ENCODE results near the gene ESPL1.
"Not testable (repeated sequence)": the region's sequence is repeated elsewhere in the genome, so short reads cannot be mapped to it uniquely, and the experiment has no call there.

The ESPL1 gene

DNA sequence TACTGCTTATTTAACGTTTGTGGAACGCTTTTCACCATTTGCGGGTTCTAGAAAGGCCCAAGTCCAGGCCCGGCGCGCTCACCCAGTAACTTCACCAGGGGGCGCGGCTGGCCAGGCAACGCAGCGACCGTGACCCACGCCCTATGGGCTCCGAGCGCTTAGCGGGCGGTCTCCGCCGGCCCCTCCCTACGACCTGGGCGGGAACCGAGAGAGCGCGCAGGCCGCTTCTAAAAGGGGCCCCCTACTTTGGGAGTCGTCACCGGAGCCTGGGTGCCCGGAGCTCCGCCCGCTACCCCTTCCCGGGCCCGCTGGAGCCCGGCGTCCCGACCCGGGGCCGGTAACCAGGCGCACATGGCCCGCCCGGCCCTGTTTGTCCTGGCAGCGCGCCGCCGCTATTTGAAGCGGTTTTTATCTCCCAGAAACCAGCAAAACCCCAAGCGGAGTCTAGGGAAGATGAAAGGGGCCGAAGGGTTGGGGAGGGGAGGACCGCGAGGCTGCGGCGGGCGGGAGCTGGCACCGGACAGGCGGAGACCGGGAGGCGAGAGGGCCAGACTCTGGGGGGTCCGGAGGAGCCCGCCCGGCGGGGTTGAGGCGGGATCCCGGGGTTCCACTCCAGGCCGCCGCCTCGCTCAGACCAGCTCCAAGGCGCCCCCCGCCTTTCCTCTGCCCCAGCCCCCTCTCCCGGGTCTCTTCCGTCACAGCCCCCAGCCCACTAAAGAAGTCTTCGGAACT, 56.8 kb downstream of the ESPL1 start:
- TF ChIP-seq, protein P1, sequence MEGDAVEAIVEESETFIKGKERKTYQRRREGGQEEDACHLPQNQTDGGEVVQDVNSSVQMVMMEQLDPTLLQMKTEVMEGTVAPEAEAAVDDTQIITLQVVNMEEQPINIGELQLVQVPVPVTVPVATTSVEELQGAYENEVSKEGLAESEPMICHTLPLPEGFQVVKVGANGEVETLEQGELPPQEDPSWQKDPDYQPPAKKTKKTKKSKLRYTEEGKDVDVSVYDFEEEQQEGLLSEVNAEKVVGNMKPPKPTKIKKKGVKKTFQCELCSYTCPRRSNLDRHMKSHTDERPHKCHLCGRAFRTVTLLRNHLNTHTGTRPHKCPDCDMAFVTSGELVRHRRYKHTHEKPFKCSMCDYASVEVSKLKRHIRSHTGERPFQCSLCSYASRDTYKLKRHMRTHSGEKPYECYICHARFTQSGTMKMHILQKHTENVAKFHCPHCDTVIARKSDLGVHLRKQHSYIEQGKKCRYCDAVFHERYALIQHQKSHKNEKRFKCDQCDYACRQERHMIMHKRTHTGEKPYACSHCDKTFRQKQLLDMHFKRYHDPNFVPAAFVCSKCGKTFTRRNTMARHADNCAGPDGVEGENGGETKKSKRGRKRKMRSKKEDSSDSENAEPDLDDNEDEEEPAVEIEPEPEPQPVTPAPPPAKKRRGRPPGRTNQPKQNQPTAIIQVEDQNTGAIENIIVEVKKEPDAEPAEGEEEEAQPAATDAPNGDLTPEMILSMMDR (IDR thresholded peaks at IDR 0.05; ENCODE audit: insufficient read depth, missing control alignments): peak; percentile 69
- DNase-seq (ENCODE audit: insufficient read length, low spot score) (peak; percentile 98), FAIRE-seq (no peak)

DNA sequence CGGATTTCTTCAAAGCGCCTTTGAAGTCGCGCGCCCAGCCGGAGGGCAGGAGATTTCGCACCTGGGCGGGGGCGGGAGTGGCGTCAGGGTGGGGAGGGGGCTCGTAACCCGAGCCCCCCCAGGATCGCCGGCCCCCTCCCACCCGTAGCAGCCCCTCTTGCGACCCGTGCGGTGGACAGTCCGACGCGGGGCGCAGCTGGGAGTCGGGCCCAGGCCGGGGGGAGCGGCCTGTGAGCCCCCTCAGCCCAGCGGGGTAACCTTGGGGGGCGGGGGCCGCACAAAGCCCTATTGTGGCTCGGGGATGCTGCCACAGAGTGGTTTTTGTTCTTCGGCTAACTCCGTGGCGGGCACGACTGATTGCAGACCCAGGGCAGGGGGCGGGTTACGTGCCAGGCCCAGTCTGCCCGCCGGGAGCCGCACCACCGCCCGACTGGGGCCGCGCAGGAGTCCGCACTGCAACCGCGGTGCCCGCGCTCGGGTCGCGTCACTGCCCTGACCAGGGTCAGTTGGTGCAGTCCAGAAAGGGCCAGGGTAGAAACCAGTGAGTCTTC, 57.5 kb downstream of the ESPL1 start:
- FAIRE-seq (no peak), DNase-seq (ENCODE audit: insufficient read length, low spot score) (no peak)
- TF ChIP-seq, protein P1 (IDR thresholded peaks at IDR 0.05; ENCODE audit: insufficient read depth, missing control alignments): no peak

DNA sequence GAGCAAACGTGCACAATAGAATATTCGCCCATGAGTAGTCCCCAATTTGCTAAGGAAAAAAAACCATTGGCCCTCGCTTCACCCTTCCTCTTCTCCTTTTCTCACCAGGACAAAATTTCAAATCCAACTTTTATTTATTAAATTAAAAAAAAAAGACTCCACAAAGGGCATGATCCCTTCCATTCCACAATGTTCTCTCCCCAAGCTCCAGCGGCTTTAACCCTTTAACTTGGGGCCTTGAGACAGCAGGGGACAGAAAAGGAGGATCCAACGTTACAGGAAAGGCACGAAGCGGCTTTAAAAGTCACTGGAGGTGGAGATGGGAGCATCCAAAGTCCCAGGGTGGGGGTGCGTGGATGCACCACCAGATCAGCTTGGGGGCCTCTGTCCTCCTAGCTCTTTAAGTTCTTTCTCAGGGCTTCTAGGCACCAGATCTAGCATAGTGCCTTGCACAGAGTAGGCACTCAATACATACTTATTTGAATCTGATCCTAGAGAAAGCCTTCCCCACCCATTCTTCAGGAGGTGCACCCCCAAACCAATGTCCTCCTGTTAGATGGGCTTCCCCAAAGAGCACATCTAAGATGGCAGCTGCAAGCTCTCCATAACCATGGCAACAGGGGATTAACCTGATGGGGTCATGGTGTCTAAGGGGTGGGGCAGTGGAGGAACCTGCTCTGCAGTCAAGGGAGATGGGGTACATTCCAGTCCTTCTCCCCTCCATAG, 58.5 kb downstream of the ESPL1 start:
- TF ChIP-seq, protein P1 (IDR thresholded peaks at IDR 0.05; ENCODE audit: insufficient read depth, missing control alignments): no peak
- FAIRE-seq (no peak), DNase-seq (ENCODE audit: insufficient read length, low spot score) (no peak)

DNA sequence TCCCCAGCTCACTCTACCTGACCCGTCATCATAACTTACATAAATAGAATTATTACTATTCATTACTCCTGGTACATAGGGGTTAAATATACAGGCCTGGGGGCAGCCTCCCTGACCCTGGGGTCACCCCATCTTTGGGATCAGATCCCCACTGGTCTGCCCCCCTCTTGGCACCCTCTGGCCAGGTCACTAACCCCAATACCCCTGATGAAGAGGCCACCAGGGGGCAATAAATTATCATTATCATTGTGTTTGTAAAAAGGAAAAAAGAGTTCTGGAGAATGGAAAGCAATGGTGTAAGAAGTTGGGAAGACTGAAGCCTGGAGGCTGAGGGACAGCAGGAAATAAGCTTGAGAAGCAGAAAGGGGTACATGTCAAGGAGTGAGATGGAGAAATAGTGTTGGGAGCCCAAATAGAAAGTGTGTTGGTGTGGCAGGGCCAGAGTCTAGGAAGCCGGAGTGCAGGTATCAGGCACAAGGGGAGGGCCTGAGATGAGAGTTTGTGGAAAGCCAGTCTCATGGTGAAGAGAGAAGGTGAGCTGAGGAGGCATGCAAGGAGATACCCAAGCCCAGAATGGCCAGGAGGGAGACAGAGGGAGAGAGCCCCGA, 59.4 kb downstream of the ESPL1 start:
- no peak for FAIRE-seq
- no peak for DNase-seq (ENCODE audit: insufficient read length, low spot score)
- TF ChIP-seq, protein P1 (IDR thresholded peaks at IDR 0.05; ENCODE audit: insufficient read depth, missing control alignments): no peak

DNA sequence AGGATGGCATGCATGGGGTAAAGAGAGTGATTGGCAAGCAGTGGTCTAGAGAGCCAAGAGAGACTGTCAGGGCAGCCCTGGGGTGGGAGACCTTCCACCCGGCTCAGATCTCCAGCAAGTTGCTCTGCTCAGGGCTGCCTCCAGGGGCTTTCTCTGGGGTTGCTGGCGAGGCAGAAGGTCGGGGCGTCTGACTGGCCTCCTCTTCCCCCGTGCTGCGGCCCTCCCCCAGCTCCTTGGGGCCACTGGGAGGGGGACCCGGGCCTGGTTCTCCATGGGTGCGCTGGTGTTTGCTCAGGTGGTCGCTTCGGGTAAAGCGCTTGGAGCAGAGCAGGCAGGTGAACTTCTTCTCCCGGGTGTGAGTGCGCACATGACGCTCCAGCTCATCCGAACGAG, 59.9 kb downstream of the ESPL1 start:
- TF ChIP-seq, protein P1 (IDR thresholded peaks at IDR 0.05; ENCODE audit: insufficient read depth, missing control alignments): no peak
- no peak for DNase-seq (ENCODE audit: insufficient read length, low spot score)
- FAIRE-seq: no peak

DNA sequence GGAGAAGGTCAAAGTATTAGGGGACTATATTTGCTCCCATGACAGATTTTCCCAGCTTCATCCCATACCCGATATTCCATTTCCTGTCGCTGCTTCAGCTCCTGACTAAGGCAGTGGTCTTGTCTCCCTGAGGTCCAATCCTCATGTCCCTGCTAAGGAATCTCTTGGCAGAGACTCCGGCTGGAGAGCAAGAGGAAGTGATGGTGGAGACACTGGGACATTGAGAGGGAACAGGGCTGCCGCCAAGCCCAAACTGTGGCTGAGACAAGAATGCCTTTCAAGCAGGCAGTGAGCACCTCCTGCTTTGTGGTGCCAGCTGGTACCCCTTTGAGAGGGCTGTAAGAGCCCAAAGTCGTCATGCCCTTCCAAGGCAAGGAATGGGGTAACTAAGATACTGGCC, 62.6 kb downstream of the ESPL1 start:
- DNase-seq (ENCODE audit: insufficient read length, low spot score) (no peak), FAIRE-seq (no peak)
- TF ChIP-seq, protein P1 (IDR thresholded peaks at IDR 0.05; ENCODE audit: insufficient read depth, missing control alignments): no peak

DNA sequence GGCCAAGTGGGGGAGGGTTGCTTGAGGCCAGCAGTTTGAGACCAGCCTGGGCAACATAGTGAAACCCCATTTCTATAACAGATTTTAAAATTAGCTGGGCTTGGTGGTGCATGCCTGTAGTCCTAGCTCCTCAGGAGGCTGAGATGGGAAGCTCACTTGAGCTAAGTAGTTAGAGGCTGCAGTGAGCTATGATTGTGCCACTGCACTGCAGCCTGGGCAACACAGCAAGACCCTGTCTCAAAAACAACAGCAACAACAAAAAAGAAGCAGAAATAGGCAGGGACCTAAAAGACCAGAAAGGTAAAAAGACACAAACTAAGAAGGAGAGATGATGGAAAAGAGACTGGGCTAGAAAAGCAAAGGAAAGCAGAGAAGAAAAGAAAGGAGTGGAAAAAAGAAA, 64.2 kb downstream of the ESPL1 start:
- not testable (repeated sequence) for FAIRE-seq; DNase-seq (ENCODE audit: insufficient read length, low spot score)
